Measurements from ENCODE around the gene USP43.

DNA sequence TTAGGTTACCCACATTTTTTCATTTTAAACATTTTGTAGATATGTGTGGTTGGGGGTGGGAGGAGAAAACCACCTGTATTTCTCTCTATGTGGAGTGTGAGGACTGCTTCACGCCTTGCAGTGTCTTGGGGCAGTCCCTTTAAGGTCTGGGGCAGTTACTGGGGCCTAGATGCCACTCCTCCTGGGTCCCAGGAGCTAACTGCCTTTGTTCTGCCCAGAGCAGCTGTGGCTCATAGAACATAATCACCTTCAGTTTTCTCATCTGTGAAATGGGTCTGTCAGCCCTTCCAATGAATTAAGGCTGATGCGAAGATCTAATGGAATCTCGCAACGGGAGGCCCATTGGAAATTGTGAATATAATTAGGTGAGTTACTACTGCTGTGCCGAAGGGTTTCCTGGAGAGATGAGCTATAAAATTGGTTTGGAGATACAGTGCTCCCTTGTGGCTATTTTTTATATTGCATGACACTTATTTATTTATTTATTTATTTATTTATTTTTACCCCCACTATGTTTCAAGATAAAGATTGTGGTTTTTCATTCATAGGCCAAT, 123.1 kb downstream of the USP43 start:
- TF ChIP-seq, protein P1, sequence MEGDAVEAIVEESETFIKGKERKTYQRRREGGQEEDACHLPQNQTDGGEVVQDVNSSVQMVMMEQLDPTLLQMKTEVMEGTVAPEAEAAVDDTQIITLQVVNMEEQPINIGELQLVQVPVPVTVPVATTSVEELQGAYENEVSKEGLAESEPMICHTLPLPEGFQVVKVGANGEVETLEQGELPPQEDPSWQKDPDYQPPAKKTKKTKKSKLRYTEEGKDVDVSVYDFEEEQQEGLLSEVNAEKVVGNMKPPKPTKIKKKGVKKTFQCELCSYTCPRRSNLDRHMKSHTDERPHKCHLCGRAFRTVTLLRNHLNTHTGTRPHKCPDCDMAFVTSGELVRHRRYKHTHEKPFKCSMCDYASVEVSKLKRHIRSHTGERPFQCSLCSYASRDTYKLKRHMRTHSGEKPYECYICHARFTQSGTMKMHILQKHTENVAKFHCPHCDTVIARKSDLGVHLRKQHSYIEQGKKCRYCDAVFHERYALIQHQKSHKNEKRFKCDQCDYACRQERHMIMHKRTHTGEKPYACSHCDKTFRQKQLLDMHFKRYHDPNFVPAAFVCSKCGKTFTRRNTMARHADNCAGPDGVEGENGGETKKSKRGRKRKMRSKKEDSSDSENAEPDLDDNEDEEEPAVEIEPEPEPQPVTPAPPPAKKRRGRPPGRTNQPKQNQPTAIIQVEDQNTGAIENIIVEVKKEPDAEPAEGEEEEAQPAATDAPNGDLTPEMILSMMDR (IDR thresholded peaks at IDR 0.05), result peak; percentile 14 to 77 (median 37)
- TF ChIP-seq POLR2A (IDR thresholded peaks at IDR 0.05), result no peak
